GM12801 (cell line): ENCODE data around the gene THSD8.

ENCODE experiments used
- TF ChIP-seq, protein P1 (sequence below): IDR thresholded peaks from one replicate; pipeline ENCODE4 v1.5.1; 2011; ENCODE audit warnings: control low read depth; ENCODE audit not compliant: insufficient read length; ENCODE audit errors: extremely low read depth

Gene THSD8

GRCh38 chr19:12774588-12775555 lies 27.0 kb upstream of the THSD8 start, which contains the start of gene HOOK2:
Gene HOOK2, minus strand, starts transcription at chr19:12775552. Its CDS starts 103 bp downstream, at chr19:12775449.
- TF ChIP-seq, protein P1, sequence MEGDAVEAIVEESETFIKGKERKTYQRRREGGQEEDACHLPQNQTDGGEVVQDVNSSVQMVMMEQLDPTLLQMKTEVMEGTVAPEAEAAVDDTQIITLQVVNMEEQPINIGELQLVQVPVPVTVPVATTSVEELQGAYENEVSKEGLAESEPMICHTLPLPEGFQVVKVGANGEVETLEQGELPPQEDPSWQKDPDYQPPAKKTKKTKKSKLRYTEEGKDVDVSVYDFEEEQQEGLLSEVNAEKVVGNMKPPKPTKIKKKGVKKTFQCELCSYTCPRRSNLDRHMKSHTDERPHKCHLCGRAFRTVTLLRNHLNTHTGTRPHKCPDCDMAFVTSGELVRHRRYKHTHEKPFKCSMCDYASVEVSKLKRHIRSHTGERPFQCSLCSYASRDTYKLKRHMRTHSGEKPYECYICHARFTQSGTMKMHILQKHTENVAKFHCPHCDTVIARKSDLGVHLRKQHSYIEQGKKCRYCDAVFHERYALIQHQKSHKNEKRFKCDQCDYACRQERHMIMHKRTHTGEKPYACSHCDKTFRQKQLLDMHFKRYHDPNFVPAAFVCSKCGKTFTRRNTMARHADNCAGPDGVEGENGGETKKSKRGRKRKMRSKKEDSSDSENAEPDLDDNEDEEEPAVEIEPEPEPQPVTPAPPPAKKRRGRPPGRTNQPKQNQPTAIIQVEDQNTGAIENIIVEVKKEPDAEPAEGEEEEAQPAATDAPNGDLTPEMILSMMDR, result no peak

GRCh38 chr19:12777217-12778016 lies 24.5 kb upstream of the THSD8 start:
- TF ChIP-seq, protein P1, result no peak

GRCh38 chr19:12778017-12778904 lies 23.6 kb upstream of the THSD8 start:
- TF ChIP-seq, protein P1, result no peak

DNA sequence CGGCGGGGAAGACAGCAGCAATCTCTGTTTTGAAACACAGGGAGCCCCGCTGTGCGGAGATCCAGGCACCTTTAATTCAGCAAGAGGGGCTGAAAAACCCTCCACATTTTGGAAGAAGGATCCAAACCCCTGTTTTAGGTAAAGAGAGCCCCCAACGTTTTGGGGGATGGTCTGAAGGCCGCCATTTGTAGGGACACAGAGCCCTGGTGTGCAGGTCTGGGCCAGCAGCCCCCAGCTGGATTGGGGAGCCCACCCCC lies 23.0 kb upstream of the THSD8 start:
- TF ChIP-seq, protein P1, result no peak

DNA sequence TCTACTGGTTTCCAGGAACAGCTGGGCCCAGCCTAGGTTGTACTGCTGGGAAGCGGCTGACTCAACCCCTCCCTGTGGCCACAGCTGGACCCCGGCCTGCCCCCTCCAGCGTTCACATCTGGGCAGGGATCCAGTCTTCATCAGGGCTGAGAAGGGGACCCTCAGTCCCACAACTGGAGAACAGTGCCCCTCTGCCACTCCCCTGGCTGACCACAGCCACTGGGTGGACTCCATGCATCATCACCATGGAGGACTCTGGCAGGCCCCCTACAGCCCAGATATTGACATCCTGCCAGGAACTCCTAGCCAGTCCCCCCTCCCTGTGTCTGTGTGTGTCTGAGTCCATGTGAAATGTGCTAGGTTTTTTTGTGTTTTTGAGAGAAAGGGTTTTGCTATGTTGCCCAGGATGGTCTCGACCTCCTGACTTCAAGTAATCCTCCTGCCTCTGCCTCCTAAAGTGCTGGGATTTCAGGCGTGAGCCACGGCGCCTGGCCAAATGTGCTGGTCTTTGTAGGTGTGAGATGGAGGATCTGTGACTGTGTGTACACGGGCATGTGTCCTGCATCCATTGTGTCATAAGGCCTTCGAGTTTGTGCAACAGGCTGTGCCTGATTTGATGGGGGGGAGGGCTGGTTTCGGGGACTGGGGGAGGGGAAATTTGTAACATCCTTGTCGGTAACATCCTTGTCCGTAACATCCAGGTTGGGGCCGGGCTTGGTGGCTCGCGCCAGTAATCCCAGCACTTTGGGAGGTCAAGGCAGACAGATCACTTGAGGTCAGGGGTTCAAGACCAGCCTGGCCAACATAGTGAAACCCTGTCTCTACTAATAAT lies 22.5 kb upstream of the THSD8 start:
- TF ChIP-seq, protein P1, result no peak

DNA sequence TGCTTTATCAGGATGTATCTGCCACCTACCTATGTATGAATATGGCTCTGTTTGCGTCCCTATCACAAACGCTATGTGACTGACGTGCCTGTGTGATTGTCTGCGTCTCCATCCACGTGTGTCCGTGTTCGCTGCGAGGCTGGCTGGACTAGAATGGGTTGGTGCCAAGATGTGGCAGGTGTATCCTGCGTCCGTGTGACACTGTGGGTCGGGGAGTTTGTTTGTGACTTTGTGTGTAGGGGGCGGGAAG lies 19.8 kb upstream of the THSD8 start:
- TF ChIP-seq, protein P1, result no peak
